M059J (cell line): ENCODE measurements around the gene THSD1. TPM values are rescaled to one million over a fixed set of nuclear protein-coding genes. Genes with fewer than 3 reads are reported as not detected.
"Not testable (repeated sequence)": the region's sequence is repeated elsewhere in the genome, so short reads cannot be mapped to it uniquely, and the experiment has no call there.

ENCODE experiments used
- DNase-seq: peaks from one replicate; pipeline ENCODE4 v3.0.0-alpha.2; 2012; ENCODE audit warnings: low read depth
- total RNA-seq: library from RNA; depleted of rRNA; stranded (reverse); fragments of >200 nt; shearing (Covaris generic); gene quantifications from 2 replicates; pipeline ENCODE4 v1.2.3, GENCODE V29; 2014

The THSD1 gene
- total RNA-seq, 1 experiment from 2014 or later = 3.4 TPM

GRCh38 chr13:52408071-52408658 is 2.2 kb upstream of the THSD1 start:
- not testable (repeated sequence) for DNase-seq

GRCh38 chr13:52407436-52407835 is 1.5 kb upstream of the THSD1 start:
- not testable (repeated sequence) for DNase-seq

GRCh38 chr13:52406629-52407028 is 657 bp upstream of the THSD1 start:
- no peak for DNase-seq

GRCh38 chr13:52405369-52405766 is 604 bp downstream of the THSD1 start:
- no peak for DNase-seq

GRCh38 chr13:52399708-52400107 is 6.3 kb downstream of the THSD1 start:
- no peak for DNase-seq

- no peak for DNase-seq
Observed at GRCh38 chr13:52399046-52399445, 6.9 kb downstream of the THSD1 start.

GRCh38 chr13:52395704-52396103 is 10.3 kb downstream of the THSD1 start:
- no peak for DNase-seq

- no peak for DNase-seq
Observed at GRCh38 chr13:52394586-52394985, 11.4 kb downstream of the THSD1 start.

- DNase-seq = no peak
Observed at GRCh38 chr13:52393572-52394357, 12.2 kb downstream of the THSD1 start.

- DNase-seq = no peak
Observed at GRCh38 chr13:52387721-52388120, 18.3 kb downstream of the THSD1 start.

GRCh38 chr13:52385870-52386269 is 20.1 kb downstream of the THSD1 start:
- DNase-seq = no peak

GRCh38 chr13:52383366-52383765 is 22.6 kb downstream of the THSD1 start:
- no peak for DNase-seq

GRCh38 chr13:52378312-52378711 is 27.7 kb downstream of the THSD1 start:
- DNase-seq = no peak

GRCh38 chr13:52377898-52378297 is 28.1 kb downstream of the THSD1 start:
- no peak for DNase-seq

- DNase-seq = no peak
Observed at GRCh38 chr13:52374873-52375411, 31.0 kb downstream of the THSD1 start.

- no peak for DNase-seq
Observed at GRCh38 chr13:52374389-52374788, 31.6 kb downstream of the THSD1 start.

- DNase-seq = peak; percentile 32
Observed at GRCh38 chr13:52373277-52373676, 32.7 kb downstream of the THSD1 start.

- peak; percentile 81 for DNase-seq
Observed at GRCh38 chr13:52371736-52372247, 34.2 kb downstream of the THSD1 start.

GRCh38 chr13:52366291-52366690 is 39.7 kb downstream of the THSD1 start:
- DNase-seq = no peak

GRCh38 chr13:52362169-52362887 is 43.6 kb downstream of the THSD1 start:
- DNase-seq = peak; percentile 48

- peak; percentile 67 for DNase-seq
Observed at GRCh38 chr13:52361225-52361624, 44.7 kb downstream of the THSD1 start.

- DNase-seq = no peak
Observed at GRCh38 chr13:52359534-52359933, 46.4 kb downstream of the THSD1 start.
